Adrenal gland (tissue), 12 donors: Measurements from ENCODE around the gene CKB. TPM values are rescaled to one million over a fixed set of nuclear protein-coding genes. Genes with fewer than 3 reads are reported as not detected.

Source experiments
- DNase-seq, 7 donors: peaks; one replicate each; pipeline ENCODE4 v3.0.0-alpha.2; 2019 to 2020
- H3K27ac ChIP-seq, 5 donors: fragments of 200-600 bp; sonication (generic) in 4 of 5; 1 replicate in 3 of 5; 2 replicates in 2 of 5; pipeline versions ENCODE4 v1.5.1 to v1.8.0; 2016 to 2020; ENCODE audit warnings: mild to moderate bottlenecking in 1 of 5
- H3K27me3 ChIP-seq: fragments of 200-600 bp; 2 replicates; pipeline ENCODE4 v1.8.0; 2021
- H3K36me3 ChIP-seq, 2 donors: fragments of 200-600 bp; replicated peaks in 1 of 2; 1 replicate in 1 of 2; 2 replicates in 1 of 2; pipeline versions ENCODE4 v1.5.1 to v1.8.0; 2018 to 2022
- H3K4me1 ChIP-seq, 2 donors: fragments of 200-600 bp; replicated peaks in 1 of 2; 1 replicate in 1 of 2; 2 replicates in 1 of 2; pipeline versions ENCODE4 v1.5.1 to v1.8.0; 2018 to 2021
- H3K4me3 ChIP-seq, 4 donors: fragments of 200-600 bp; sonication (generic) in 3 of 4; one replicate each; pipeline ENCODE4 v1.5.1; 2016 to 2018
- H3K9me3 ChIP-seq, 3 donors: fragments of 200-600 bp; sonication (generic) in 1 of 3; replicated peaks in 1 of 3; 1 replicate in 2 of 3; 2 replicates in 1 of 3; pipeline versions ENCODE4 v1.5.1 to v1.8.0; 2016 to 2021
- CTCF ChIP-seq, 6 experiments: fragments of 450-650 bp in 4 of 6; fragments of 200-600 bp in 2 of 6; sonication (generic) in 1 of 6; IDR thresholded peaks; 1 replicate in 5 of 6; 2 replicates in 1 of 6; pipeline versions ENCODE4 v1.5.1 to v1.8.0; 2016 to 2021; ENCODE audit warnings: antibody characterized with exemption in 6 of 6, mild to moderate bottlenecking in 2 of 6, moderate library complexity in 1 of 6
- POLR2A ChIP-seq, 2 donors: fragments of 450-650 bp; IDR thresholded peaks; one replicate each; pipeline ENCODE4 v1.6.1; 2017; ENCODE audit warnings: antibody characterized with exemption in 2 of 2, mild to moderate bottlenecking in 2 of 2, moderate library complexity in 1 of 2
- WGBS, 4 donors: extraction: QIAGEN DNeasy Blood & Tissue Kit in 2 of 4; methylation state at CpG; one replicate each; pipeline versions ENCODE4 v1.1.5 to v1.1.7; 2013 to 2017; 5-methylcytosine and 5-hydroxymethylcytosine counted together
- intact Hi-C, 2 donors: fragments of 100-400 bp; cut with DNase I; formaldehyde crosslinking; loops; one replicate each; pipeline versions ENCODE4 v1.14.1 to v1.15.0; 2022 to 2023
- polyA plus RNA-seq, 3 donors: library from polyadenylated mRNA; stranded (reverse); fragments of 200-250 nt in 2 of 3; fragments of 350-450 nt in 1 of 3; fragmentation: Illumina TruSeq in 1 of 3; extraction: RNeasy Lipid Tissue Mini Kit (QIAGEN cat#74804) in 1 of 3; gene quantifications; one replicate each; pipeline ENCODE4 v1.2.3, GENCODE V29; 2013 to 2014
- total RNA-seq, 9 donors: library from RNA; depleted of rRNA in 4 of 9; stranded (reverse); fragments of >200 nt in 4 of 9; fragments of 120-200 nt in 1 of 9; fragmentation: NEBNext Ultra II Directional in 1 of 9; extraction: Animal tissue kit (Norgen Biotek cat#: 25700) in 1 of 9; gene quantifications; one replicate each; pipeline versions ENCODE4 v1.1.0 to v1.2.4, GENCODE V29; 2013 to 2023
- donor health status: healthy with polysubstance abuse.
- donor health status: Bipolar disorder and iron deficiency.
- donor health status: DM: yes; HTN: yes; CAD: no.
- donor health status: DM: no; HTN: no; CAD: no.
- donor health status: DM: no; HTN: no; CAD: no.
- donor health status: DM: yes; HTN: yes; CAD: no.

Gene CKB
- total and polyA plus RNA-seq, 12 donors = 11.0 to 410 (median 198) TPM

- Histone ChIP-seq H3K27ac (no peak overlapping the region), H3K27me3 (no peaks in the 10 kb centered on the region), H3K9me3 (no peaks in the 10 kb centered on the region), H3K4me3 (no peak overlapping the region), H3K36me3 (peaks cover 0 to 51% of the 10 kb centered on the region in 2 donors), H3K4me1 (peaks cover 3 to 9% of the 10 kb centered on the region in 2 donors)
- intact Hi-C loops = loop anchor here in 1 of 2 donors (10.0 kb wide), 2 partner anchors 57 to 157 kb away; partner anchors contain the start of gene EIF5
- TF ChIP-seq CTCF (IDR thresholded peaks at IDR 0.05) = no peak
- no peak for TF ChIP-seq POLR2A (IDR thresholded peaks at IDR 0.05)
- peak in 1 of 7 donors; percentile 45 for DNase-seq
- 91 to 93% (median 92%) methylated on average over 10 of the region's 10 CpGs for WGBS, 4 donors
These were observed 30.9 kb downstream of the CKB start for GRCh38 chr14:103491691-103492090.

GRCh38 chr14:103489621-103490020 is 33.0 kb downstream of the CKB start:
- DNase-seq = no peak
- 70 to 90% (median 82%) methylated on average over 2 of the region's 2 CpGs for WGBS, 4 donors
- Histone ChIP-seq H3K9me3 (no peaks in the 10 kb centered on the region), H3K4me3 (no peak overlapping the region), H3K4me1 (peaks cover 3 to 15% of the 10 kb centered on the region in 2 donors), H3K27me3 (no peaks in the 10 kb centered on the region), H3K27ac (no peak overlapping the region), H3K36me3 (peaks cover 0 to 43% of the 10 kb centered on the region in 2 donors)
- intact Hi-C loops = loop anchor here in 1 of 2 donors (10.0 kb wide), 2 partner anchors 55 to 155 kb away; partner anchors contain the start of gene EIF5
- TF ChIP-seq POLR2A (IDR thresholded peaks at IDR 0.05) = no peak
- TF ChIP-seq CTCF (IDR thresholded peaks at IDR 0.05) = no peak

GRCh38 chr14:103488960-103489359 is 33.7 kb downstream of the CKB start:
- 80 to 89% (median 85%) methylated on average over 2 of the region's 2 CpGs for WGBS, 4 donors
- H3K4me3 ChIP-seq = no peak overlapping the region
- no peaks in the 10 kb centered on the region for H3K9me3 ChIP-seq
- peaks cover 0 to 41% of the 10 kb centered on the region in 2 donors for H3K36me3 ChIP-seq
- H3K4me1 ChIP-seq = peaks cover 8 to 18% of the 10 kb centered on the region in 2 donors
- H3K27ac ChIP-seq = no peak overlapping the region
- H3K27me3 ChIP-seq = no peaks in the 10 kb centered on the region
- DNase-seq = peak in 1 of 7 donors; percentile 30
- TF ChIP-seq CTCF (IDR thresholded peaks at IDR 0.05) (no peak), POLR2A (IDR thresholded peaks at IDR 0.05) (no peak)
- intact Hi-C loops = no loop called here

- no peaks in the 10 kb centered on the region for H3K9me3 ChIP-seq
- peaks cover 11 to 27% of the 10 kb centered on the region in 2 donors for H3K4me1 ChIP-seq
- no peaks in the 10 kb centered on the region for H3K27me3 ChIP-seq
- no peak overlapping the region for H3K27ac ChIP-seq
- intact Hi-C loops = no loop called here
- TF ChIP-seq POLR2A (IDR thresholded peaks at IDR 0.05) (no peak), CTCF (IDR thresholded peaks at IDR 0.05) (no peak)
- 92 to 95% (median 94%) methylated on average over 6 of the region's 6 CpGs for WGBS, 4 donors
- no peak overlapping the region for H3K4me3 ChIP-seq
- H3K36me3 ChIP-seq = peaks cover 0 to 41% of the 10 kb centered on the region in 2 donors
- peak in 1 of 7 donors; percentile 35 for DNase-seq
These were observed 34.6 kb downstream of the CKB start for GRCh38 chr14:103488071-103488470.
